Posterior cingulate gyrus (tissue), 11 donors: ENCODE results near the gene HCN3.

ENCODE experiments used
- DNase-seq, 10 donors: peaks; one replicate each; pipeline versions ENCODE4 v3.0.0 to v3.0.0-alpha.2; 2020 to 2021; ENCODE audit warnings: mixed read lengths in 3 of 10
- intact Hi-C: fragments of 100-400 bp; cut with DNase I; formaldehyde crosslinking; loops from one replicate; pipeline ENCODE4 v1.15.1; 2023

Gene HCN3

DNA sequence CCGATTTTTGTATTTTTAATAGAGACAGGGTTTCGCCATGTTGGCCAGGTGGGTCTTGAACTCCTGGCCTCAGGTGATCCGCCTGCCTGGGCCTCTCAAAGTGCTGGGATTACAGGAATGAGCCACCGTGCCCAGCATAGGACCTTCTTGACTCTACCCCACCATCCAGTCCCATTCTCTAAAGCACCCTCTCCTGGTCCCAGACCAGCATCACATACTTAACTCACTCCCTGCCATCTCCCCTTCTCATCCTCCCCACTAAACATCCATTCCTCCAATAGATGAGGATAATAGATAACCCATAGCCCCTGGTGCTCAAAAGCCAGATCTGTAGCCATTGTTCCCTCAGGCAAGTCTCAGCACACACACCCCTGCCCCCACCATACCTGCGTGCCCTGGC lies 24.1 kb upstream of the HCN3 start:
- intact Hi-C loops = loop anchor here (10.0 kb wide), 1 partner anchor 252 kb away; no protein-coding TSS in a partner anchor
- DNase-seq = no peak

- DNase-seq = no peak
- intact Hi-C loops = loop anchor here (10.0 kb wide), 1 partner anchor 251 kb away; no protein-coding TSS in a partner anchor
Observed at GRCh38 chr1:155253797-155254196, 23.5 kb upstream of the HCN3 start.

GRCh38 chr1:155254228-155254713 lies 23.0 kb upstream of the HCN3 start:
- intact Hi-C loops = loop anchor here (10.0 kb wide), 1 partner anchor 251 kb away; no protein-coding TSS in a partner anchor
- peak in 1 of 10 donors; percentile 82 for DNase-seq

DNA sequence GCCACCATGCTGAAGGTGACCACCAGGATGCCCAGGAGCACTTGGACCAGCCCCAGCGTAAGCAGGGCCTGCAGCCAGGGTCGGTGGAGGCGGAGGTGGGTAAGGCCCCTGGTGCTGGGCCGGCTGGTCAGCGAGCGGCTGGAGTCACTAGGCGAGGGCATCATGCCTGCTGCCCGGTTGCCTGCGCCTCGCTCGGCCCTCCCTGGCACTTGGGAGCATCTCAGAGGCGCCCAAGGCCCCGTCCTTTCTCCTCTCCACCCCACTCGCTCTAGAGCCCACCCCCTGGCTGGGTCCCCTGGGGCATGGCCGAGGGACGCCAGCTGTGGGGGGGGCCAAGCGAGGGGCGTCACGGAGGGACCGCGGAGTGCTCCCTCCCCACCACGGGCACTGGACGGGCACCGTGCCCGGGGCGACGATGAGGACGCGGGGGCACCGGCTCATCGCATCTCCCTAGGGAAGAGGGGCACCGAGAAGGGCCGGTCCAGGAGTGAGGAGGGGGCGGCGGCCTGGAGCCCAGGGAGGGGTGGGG lies 22.5 kb upstream of the HCN3 start:
- DNase-seq = peak in 2 of 10 donors; percentile 84 to 88
- intact Hi-C loops = loop anchor here (10.0 kb wide), 1 partner anchor 250 kb away; no protein-coding TSS in a partner anchor

DNA sequence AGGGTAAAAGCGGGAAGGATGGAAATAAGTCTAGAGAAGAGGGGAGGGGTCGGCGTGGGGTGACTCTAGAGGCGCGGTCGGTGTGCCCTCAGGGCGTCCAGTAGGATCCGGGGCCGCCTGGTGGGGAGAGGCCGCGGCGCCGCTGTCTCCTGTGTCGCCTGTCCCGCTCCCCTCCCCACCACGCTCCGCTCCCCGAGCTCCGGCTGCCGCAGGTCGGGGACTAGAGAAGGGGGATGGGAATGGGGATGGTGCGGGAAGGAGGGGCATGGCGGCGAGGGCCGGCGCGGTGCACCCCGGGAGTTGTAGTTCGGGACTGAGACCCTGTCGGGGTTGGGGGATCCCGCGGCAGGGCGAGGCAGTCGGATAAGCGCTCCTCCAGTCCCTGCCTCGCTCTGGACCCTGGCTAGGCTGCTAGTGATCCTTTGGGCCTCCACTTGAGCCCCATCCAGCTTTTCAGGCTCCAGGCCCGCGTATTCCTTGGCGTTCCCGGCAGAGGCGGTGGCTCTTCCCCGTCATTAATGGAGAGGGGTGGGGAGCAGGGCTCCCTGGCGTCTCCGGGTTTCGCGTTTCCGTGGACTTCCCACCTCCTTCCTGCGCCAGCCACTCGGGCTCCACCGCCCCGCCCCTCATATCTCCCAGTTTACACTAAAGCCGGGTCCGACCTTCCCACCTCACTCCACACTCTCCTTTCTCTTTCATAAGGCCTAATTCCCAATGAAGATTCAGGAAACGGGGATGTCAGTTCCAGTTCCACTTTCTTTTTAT lies 21.8 kb upstream of the HCN3 start, which contains the start of gene ENTREP3:
Gene ENTREP3, minus strand, starts transcription at position 241 of the 765 bp plus-strand sequence. CDS start 606 bp downstream, outside the sequence.
- peak; percentile 83 to 98 (median 92) for DNase-seq
- intact Hi-C loops = loop anchor here (10.0 kb wide), 1 partner anchor 249 kb away; no protein-coding TSS in a partner anchor

GRCh38 chr1:155256058-155256852 lies 21.0 kb upstream of the HCN3 start:
- DNase-seq = peak in 1 of 10 donors; percentile 82

DNA sequence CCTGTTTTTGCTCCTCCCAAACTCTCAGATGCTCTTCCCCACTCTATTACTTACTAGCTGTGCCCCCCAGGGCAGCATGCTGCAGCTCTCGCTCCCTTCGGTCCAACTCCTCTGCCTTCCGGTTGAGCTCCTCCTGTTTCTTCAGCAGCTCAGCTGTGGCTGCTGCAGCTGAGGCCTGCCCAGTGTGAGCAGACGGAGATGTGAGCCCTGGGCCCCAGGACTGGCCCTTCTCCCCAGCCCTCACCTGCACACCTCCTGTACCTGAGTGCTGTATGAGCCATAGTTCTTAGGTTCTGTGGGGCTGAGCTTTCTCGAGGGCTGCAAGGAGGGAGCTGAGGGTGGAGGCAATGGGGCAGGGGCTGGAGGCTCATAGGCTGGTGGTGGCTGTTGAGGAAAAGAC lies 17.0 kb upstream of the HCN3 start:
- DNase-seq = no peak
- intact Hi-C loops = no loop called here

More at GRCh38 chr1:155256058-155256852, 21.0 kb upstream of the HCN3 start:
- intact Hi-C loops = loop anchor here (10.0 kb wide), 1 partner anchor 249 kb away; no protein-coding TSS in a partner anchor

DNA sequence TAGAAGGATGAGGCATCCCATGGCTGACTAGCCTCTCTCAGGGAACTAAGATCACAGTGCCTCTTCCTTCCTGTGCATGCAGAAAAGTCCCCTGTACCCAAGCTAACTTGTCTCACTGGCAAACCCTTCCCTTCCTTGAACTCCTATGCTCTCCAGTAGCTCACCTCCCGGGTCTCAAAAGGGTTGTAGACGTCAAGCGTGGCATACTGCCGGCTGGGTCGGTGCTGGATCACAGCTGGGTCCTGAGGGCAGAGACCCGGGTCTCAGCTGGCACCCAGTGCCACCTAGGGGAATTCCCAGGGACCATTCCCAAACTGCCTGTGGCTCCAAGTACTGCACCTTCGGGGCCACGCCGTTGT lies 15.8 kb upstream of the HCN3 start:
- no peak for DNase-seq
- intact Hi-C loops = no loop called here

DNA sequence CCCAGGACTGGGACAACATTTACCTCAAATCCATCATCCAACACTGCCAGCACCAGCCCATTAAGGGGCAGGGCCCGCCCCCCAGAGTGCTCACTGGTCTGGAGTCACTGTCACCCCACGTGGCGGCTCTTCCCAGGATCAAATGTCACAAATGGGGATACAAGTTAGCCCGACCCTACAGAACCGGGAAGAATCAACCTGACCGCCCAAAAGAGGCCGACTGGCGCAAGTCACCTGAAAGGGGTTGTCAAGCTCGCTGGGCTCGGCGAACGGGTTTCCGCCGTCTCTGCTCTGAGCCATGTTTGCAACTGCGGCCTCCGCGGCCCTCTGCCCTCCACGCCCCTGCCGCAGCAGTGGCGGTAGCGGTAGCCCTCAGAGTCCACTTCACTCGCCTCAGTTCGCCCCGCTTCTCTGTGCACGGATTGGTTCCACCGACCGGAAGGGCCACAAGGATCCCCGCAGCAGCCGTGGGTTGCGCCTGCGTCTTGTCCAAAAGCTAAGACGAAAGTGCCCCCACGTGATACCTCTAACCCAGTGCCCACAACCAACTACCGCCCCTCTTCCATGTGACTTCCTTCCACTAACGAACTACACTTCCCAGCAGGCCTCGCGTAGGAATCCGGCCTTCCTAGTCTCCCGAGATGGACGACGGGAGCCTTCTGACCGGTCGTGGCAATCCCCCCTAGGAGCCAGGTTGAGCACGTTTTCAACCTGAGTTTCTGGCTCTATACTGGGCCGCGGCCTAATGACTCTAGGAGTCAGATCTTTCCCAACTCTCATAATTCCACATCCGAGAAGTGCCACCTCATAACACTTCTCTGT lies 15.2 kb upstream of the HCN3 start, which contains the start of gene SCAMP3:
Gene SCAMP3, minus strand, starts transcription at position 509 of the 822 bp plus-strand sequence. Its CDS starts 209 bp downstream, at position 300.
- intact Hi-C loops = loop anchor here (1.0 kb wide), 1 partner anchor 10 kb away; no protein-coding TSS in a partner anchor
- peak; percentile 94 to 99 (median 96) for DNase-seq

GRCh38 chr1:155263067-155263466 lies 14.2 kb upstream of the HCN3 start:
- intact Hi-C loops = no loop called here
- DNase-seq = no peak

DNA sequence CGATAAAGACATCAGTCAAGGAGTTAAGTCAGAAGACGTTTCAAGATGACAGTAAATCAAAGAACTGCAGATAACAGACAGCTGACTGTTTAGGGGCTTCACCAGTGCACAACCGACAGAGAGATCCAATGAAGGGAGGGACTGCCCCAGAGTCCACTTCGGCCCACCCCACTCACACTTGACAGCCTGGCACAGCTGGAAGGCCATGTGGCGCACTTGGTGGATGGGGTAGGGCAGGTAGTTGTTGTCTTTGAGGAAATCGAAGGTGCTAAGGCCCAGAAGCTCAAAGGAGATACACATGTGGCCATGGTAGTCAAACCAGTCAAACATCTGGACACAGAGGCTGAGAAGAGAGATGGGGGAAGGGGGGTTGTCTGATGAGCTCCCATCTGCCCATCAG lies 10.7 kb upstream of the HCN3 start:
- intact Hi-C loops = no loop called here

GRCh38 chr1:155267373-155267772 lies 9.9 kb upstream of the HCN3 start:
- no peak for DNase-seq
- intact Hi-C loops = no loop called here

More for the DNA sequence above, 10.7 kb upstream of the HCN3 start:
- DNase-seq = no peak

- DNase-seq = no peak
- intact Hi-C loops = no loop called here
Observed at GRCh38 chr1:155268630-155269029, 8.6 kb upstream of the HCN3 start.

DNA sequence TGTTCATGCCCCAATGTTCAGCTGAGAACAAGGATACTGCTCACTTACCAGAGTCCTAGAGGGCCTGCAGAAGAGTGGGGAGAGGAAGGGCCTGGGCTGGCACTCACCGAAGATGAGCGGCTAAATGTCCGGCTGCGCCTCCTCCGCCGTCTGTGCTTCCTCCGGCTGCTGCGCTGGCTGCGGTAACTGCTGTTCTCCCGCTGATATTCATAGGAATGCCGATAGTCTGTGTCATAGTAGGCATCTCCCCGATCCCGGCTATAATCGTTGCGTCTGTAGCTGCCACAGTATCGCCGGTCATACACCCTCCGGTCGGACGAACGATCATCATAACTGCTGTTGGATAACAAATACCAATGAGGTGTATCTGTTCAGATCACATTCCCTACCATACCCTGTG lies 7.9 kb upstream of the HCN3 start:
- intact Hi-C loops = no loop called here

GRCh38 chr1:155272466-155273342 lies 4.6 kb upstream of the HCN3 start:
- intact Hi-C loops = loop anchor here (1.0 kb wide), 1 partner anchor 10 kb away; the partner anchor contains the start of gene SCAMP3
- DNase-seq = peak in 1 of 10 donors; percentile 42

More for the DNA sequence above, 7.9 kb upstream of the HCN3 start:
- no peak for DNase-seq

GRCh38 chr1:155273343-155274245 lies 3.7 kb upstream of the HCN3 start, which contains the start of gene CLK2:
TSS of gene CLK2 (minus strand) at chr1:155273504. CDS start at chr1:155270977, 2,527 bp downstream.
- intact Hi-C loops = no loop called here
- peak; percentile 91 to 99 (median 94) for DNase-seq
